SK-N-SH (cell line): Measurements from ENCODE around the gene TMEM72.

Source experiments
- CHD2 ChIP-seq: fragments of 150-350 bp; IDR thresholded peaks from 2 replicates; pipeline ENCODE4 v1.6.1; 2018; ENCODE audit warnings: low read length; ENCODE audit not compliant: partially characterized antibody
- CTCF ChIP-seq: fragments of 200-600 bp; sonication (generic); IDR thresholded peaks from 2 replicates; pipeline ENCODE4 v1.6.1; 2017; ENCODE audit warnings: antibody characterized with exemption, mild to moderate bottlenecking, moderate library complexity
- EP300 ChIP-seq, 2 experiments: IDR thresholded peaks; 2 replicates each; pipeline versions ENCODE4 v1.4.0 to v1.6.1; 2012; ENCODE audit warnings: borderline replicate concordance in 1 of 2, low read depth in 1 of 2, low read length in 1 of 2
- FOXM1 ChIP-seq: IDR thresholded peaks from 2 replicates; pipeline ENCODE4 v1.4.0; 2012; ENCODE audit warnings: low read depth, mild to moderate bottlenecking
- GABPA ChIP-seq: IDR thresholded peaks from 2 replicates; pipeline ENCODE4 v1.4.0; 2012; ENCODE audit warnings: low read depth, mild to moderate bottlenecking
- GATA2 ChIP-seq: sonication (generic); formaldehyde crosslinking; IDR thresholded peaks from 2 replicates; pipeline ENCODE4 v1.5.0; 2020; ENCODE audit warnings: mild to moderate bottlenecking, missing genetic modification reagents
- MAX ChIP-seq: IDR thresholded peaks from 2 replicates; pipeline ENCODE4 v1.4.0; 2012; ENCODE audit warnings: low read depth
- PBX3 ChIP-seq: IDR thresholded peaks from 2 replicates; pipeline ENCODE4; 2012
- POLR2AphosphoS5 ChIP-seq: IDR thresholded peaks from 2 replicates; pipeline ENCODE4 v1.6.1; 2012; ENCODE audit warnings: low read depth, low read length
- REST ChIP-seq: IDR thresholded peaks from 2 replicates; pipeline ENCODE4 v1.6.1; 2012; ENCODE audit warnings: mild to moderate bottlenecking, low read depth, low read length, moderate library complexity
- RFX5 ChIP-seq: IDR thresholded peaks from 2 replicates; pipeline ENCODE4 v1.6.1; 2012; ENCODE audit warnings: mild to moderate bottlenecking, improper control_type of control experiment, low read length
- RXRA ChIP-seq: IDR thresholded peaks from 2 replicates; pipeline ENCODE4 v1.4.0; 2012; ENCODE audit warnings: low read depth, mild to moderate bottlenecking, borderline replicate concordance
- SIN3A ChIP-seq: IDR thresholded peaks from 2 replicates; pipeline ENCODE4 v1.6.1; 2012; ENCODE audit warnings: low read depth, mild to moderate bottlenecking, low read length, moderate library complexity, borderline replicate concordance
- USF1 ChIP-seq: IDR thresholded peaks from 2 replicates; pipeline ENCODE4 v1.4.0; 2012; ENCODE audit warnings: low read depth, borderline replicate concordance

- TF ChIP-seq SIN3A (no peak), FOXM1 (no peak), RXRA (no peak), CTCF (no peak), EP300 (IDR thresholded peaks at IDR 0.05; ENCODE audit: borderline replicate concordance in 1 of 2, low read depth in 1 of 2, low read length in 1 of 2) (no peak), USF1 (no peak), PBX3 (no peak), GATA2 (CRISPR knock-in tag) (no peak), CHD2 (no peak), POLR2AphosphoS5 (no peak), MAX (no peak), RFX5 (no peak), GABPA (no peak), REST (no peak)
Observed at GRCh38 chr10:44931621-44932516, 20.7 kb downstream of the TMEM72 start.
